Measurements from ENCODE around the gene DHRS4L2.
A peak's percentile ranks its signal among the peaks of the same experiment; 100 is the strongest.
"Not testable (repeated sequence)": the region's sequence is repeated elsewhere in the genome, so short reads cannot be mapped to it uniquely, and the experiment has no call there.

The DHRS4L2 gene

DNA sequence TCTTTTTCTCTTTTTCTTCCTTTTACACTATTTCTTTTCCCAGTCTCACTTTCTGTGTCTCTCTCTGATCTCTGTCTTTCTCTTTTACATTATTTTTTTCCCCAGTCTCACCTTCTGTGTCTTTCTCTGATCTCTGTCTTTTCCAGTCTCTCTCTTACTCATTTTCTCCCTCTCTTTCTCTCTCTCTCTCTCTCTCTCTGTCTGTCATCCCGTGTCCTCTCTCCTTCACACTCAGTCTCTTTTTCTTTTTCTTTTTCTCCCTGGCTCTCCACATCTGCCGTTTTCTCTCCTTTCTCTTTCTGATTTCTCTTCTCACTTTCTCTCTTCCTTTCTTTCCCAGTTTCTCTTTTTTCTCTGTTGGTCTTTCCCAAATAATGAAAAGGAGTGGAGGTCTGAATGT lies 22.3 kb downstream of the DHRS4L2 start:
- POLR2A ChIA-PET = no interaction called here
- CTCF ChIA-PET = interaction anchor here (0.8 to 1.2 kb wide), 3 partner anchors 27 to 286 kb away, joined by 3 to 5 read pairs (median 3); no protein-coding TSS in a partner anchor
- DNase-seq (ENCODE audit: extremely low spot score) = no peak
- TF ChIP-seq, protein P1, sequence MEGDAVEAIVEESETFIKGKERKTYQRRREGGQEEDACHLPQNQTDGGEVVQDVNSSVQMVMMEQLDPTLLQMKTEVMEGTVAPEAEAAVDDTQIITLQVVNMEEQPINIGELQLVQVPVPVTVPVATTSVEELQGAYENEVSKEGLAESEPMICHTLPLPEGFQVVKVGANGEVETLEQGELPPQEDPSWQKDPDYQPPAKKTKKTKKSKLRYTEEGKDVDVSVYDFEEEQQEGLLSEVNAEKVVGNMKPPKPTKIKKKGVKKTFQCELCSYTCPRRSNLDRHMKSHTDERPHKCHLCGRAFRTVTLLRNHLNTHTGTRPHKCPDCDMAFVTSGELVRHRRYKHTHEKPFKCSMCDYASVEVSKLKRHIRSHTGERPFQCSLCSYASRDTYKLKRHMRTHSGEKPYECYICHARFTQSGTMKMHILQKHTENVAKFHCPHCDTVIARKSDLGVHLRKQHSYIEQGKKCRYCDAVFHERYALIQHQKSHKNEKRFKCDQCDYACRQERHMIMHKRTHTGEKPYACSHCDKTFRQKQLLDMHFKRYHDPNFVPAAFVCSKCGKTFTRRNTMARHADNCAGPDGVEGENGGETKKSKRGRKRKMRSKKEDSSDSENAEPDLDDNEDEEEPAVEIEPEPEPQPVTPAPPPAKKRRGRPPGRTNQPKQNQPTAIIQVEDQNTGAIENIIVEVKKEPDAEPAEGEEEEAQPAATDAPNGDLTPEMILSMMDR (IDR thresholded peaks at IDR 0.05; ENCODE audit: control extremely low read depth, extremely low read depth, low read depth, missing control alignments) = no peak

GRCh38 chr14:24012726-24013273 lies 24.1 kb downstream of the DHRS4L2 start:
- CTCF ChIA-PET = interaction anchor here (1.3 kb wide), 1 partner anchor 77 kb away, joined by 3 read pairs; no protein-coding TSS in a partner anchor
- POLR2A ChIA-PET; DNase-seq (ENCODE audit: extremely low spot score): not testable (repeated sequence)

GRCh38 chr14:24013654-24014514 lies 25.2 kb downstream of the DHRS4L2 start:
- CTCF ChIA-PET = interaction anchor here (0.7 to 2.5 kb wide), 11 partner anchors 39 to 147 kb away, joined by 3 to 9 read pairs (median 4); partner anchors contain the start of gene IRF9
- DNase-seq (ENCODE audit: extremely low spot score) = peak; percentile 75
- POLR2A ChIA-PET = no interaction called here
- TF ChIP-seq, protein P1 (IDR thresholded peaks at IDR 0.05; ENCODE audit: control extremely low read depth, extremely low read depth, low read depth, missing control alignments) = peak; percentile 67

DNA sequence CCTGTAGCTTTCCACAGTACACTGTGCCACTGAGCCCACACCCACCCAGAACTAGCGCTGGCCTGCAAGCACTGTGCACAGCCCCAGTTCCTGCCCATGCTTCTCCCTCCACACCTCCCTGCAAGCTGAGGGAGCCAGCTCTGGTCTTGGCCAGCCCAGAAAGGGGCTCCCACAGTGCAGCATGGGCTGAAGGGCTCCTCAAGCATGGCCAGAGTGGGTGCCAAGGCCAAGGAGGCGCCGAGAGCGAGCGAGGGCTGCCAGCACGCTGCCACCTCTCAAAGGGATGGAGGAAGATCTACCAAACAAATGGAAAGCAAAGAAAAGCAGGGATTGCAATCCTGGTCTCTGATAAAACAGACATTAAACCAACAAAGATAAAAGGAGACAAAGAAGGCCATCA lies 27.0 kb downstream of the DHRS4L2 start:
- POLR2A ChIA-PET; DNase-seq (ENCODE audit: extremely low spot score): not testable (repeated sequence)
- CTCF ChIA-PET = interaction anchor here (1.4 to 2.5 kb wide), 2 partner anchors 42 to 74 kb away, joined by 3 to 9 read pairs; no protein-coding TSS in a partner anchor

GRCh38 chr14:24018978-24019377 lies 30.2 kb downstream of the DHRS4L2 start:
- DNase-seq (ENCODE audit: extremely low spot score); POLR2A ChIA-PET; CTCF ChIA-PET: not testable (repeated sequence)

GRCh38 chr14:24019944-24020343 lies 31.2 kb downstream of the DHRS4L2 start:
- CTCF ChIA-PET; DNase-seq (ENCODE audit: extremely low spot score): not testable (repeated sequence)
- POLR2A ChIA-PET = interaction anchor here (0.5 kb wide), 1 partner anchor 120 kb away, joined by 3 read pairs; no protein-coding TSS in a partner anchor

GRCh38 chr14:24020520-24020919 lies 31.8 kb downstream of the DHRS4L2 start:
- DNase-seq (ENCODE audit: extremely low spot score); CTCF ChIA-PET: not testable (repeated sequence)
- POLR2A ChIA-PET = interaction anchor here (0.5 kb wide), 1 partner anchor 120 kb away, joined by 3 read pairs; no protein-coding TSS in a partner anchor

- CTCF ChIA-PET; DNase-seq (ENCODE audit: extremely low spot score); POLR2A ChIA-PET: not testable (repeated sequence)
Observed at GRCh38 chr14:24024939-24025418, 36.2 kb downstream of the DHRS4L2 start.

DNA sequence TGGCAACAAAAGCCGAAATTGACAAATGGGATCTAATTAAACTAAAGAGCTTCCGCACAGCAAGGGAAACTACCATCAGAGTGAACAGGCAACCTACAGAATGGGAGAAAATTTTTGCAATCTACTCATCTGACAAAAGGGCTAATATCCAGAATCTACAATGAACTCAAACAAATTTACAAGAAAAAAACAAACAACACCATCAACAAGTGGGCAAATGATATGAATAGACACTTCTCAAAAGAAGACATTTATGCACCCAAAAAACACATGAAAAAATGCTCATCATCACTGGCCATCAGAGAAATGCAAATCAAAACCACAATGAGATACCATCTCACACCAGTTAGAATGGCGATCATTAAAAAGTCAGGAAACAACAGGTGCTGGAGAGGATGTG lies 41.0 kb downstream of the DHRS4L2 start:
- POLR2A ChIA-PET; CTCF ChIA-PET; DNase-seq (ENCODE audit: extremely low spot score): not testable (repeated sequence)

DNA sequence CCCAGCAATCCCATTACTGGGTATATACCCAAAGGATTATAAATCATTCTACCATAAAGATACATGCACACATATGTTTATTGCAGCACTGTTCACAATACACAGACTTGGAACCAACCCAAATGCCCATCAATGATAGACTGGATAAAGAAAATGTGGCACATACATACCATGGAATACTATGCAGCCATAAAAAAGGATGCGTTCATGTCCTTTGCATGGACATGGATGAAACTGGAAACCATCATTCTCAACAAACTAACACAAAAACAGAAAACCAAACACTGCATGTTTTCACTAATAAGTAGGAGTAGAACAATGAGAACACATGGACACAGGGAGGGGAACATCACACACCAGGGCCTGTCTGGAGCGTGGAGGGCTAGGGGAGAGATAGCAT lies 42.6 kb downstream of the DHRS4L2 start:
- DNase-seq (ENCODE audit: extremely low spot score); POLR2A ChIA-PET; CTCF ChIA-PET: not testable (repeated sequence)

All from GM10248 (cell line).